Memory B cell (primary cell): ENCODE measurements around the gene ZNF716.
"Not testable (repeated sequence)": the region's sequence is repeated elsewhere in the genome, so short reads cannot be mapped to it uniquely, and the experiment has no call there.

Source experiments
- ATAC-seq: fragments of 150-1000 bp; cut with Tn5 transposase; 2 replicates; pipeline ENCODE4 v1.10.0; 2021; ENCODE audit warnings: low read depth, mild to moderate bottlenecking, moderate library complexity
- DNase-seq, 2 donors: peaks; one replicate each; pipeline ENCODE4 v3.0.0; 2022; ENCODE audit warnings: low spot score in 2 of 2
- H3K27ac Mint-ChIP-seq: one replicate; pipeline ENCODE4 v1.8.0; 2022; ENCODE audit warnings: mild to moderate bottlenecking, moderate library complexity, mixed read lengths
- H3K27me3 Mint-ChIP-seq: one replicate; pipeline ENCODE4 v1.8.0; 2022; ENCODE audit warnings: mixed read lengths
- H3K36me3 Mint-ChIP-seq: one replicate; pipeline ENCODE4 v1.8.0; 2022; ENCODE audit warnings: mild to moderate bottlenecking, mixed read lengths
- H3K4me1 Mint-ChIP-seq: one replicate; pipeline ENCODE4 v1.8.0; 2022; ENCODE audit warnings: mixed read lengths
- H3K4me3 Mint-ChIP-seq: one replicate; pipeline ENCODE4 v1.8.0; 2022; ENCODE audit warnings: mild to moderate bottlenecking, moderate library complexity, mixed read lengths
- H3K9me3 Mint-ChIP-seq: one replicate; pipeline ENCODE4 v1.8.0; 2022; ENCODE audit warnings: mixed read lengths

Gene ZNF716

DNA sequence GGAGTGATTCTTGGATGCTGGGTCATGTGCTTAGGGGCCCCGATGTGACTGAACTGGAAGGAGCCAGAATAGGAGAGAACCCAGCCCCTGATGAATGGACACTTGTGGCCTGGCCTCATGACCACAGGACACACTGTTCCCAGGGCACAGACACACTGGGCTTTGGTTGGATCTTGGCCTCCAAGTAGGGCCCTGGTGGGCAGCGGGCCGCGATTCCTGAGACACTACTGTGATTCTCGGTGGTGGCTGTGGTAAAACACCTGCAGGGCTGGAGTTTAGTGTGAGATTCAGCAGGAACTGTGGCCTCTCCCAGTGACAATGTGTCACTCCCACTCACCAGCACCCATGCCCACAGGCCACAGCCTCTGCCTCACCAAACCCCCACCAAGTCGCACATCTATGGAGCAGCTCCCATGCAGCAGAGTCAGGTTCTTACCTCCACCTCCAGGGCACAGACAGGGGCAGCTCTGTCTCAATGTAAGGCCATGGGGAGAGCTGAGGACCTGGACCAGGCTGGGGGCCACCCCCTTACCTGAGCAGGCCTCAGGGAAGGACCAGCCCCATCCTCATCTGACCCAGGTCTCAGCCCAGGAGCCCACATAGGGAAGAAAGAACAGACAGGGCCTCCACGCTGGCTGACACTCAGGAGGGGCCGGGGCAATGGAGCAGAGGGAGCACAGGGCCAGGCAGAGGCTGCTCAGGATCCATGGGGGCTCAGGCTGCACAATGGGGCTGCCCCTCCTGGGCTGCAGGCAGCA, 33.2 kb upstream of the ZNF716 start:
- no peaks in the 10 kb centered on the region for H3K27me3 Mint-ChIP-seq
- DNase-seq (no peak), ATAC-seq (no peak)
- H3K4me3 Mint-ChIP-seq = no peak overlapping the region
- H3K36me3 Mint-ChIP-seq = no peaks in the 10 kb centered on the region
- no peaks in the 10 kb centered on the region for H3K4me1 Mint-ChIP-seq
- H3K9me3 Mint-ChIP-seq = peaks cover 1% of the 10 kb centered on the region
- H3K27ac Mint-ChIP-seq = no peak overlapping the region

DNA sequence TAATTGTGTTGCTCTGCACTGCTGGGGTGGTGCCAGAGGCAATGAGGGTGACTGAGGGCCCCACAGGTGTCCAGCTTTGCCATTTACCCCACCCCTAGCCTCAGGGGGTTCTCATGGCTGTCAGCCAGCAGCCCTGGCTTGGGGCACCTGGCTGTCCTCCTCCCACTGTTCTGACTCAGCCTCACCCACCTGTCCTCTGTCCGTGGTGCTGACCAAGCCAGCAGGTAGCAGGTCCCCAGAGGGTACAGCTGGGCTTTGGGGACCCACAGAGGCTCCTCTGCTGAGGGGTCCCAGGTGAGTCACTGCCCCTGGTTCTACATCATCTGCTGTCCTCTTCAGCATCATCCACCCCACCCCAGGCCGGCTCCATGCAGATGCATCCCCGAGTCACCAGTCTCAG, 32.2 kb upstream of the ZNF716 start:
- no peaks in the 10 kb centered on the region for H3K4me1 Mint-ChIP-seq
- no peak overlapping the region for H3K4me3 Mint-ChIP-seq
- H3K27me3 Mint-ChIP-seq = no peaks in the 10 kb centered on the region
- no peak overlapping the region for H3K27ac Mint-ChIP-seq
- H3K36me3 Mint-ChIP-seq = no peaks in the 10 kb centered on the region
- DNase-seq (no peak), ATAC-seq (no peak)
- H3K9me3 Mint-ChIP-seq = peaks cover 1% of the 10 kb centered on the region

DNA sequence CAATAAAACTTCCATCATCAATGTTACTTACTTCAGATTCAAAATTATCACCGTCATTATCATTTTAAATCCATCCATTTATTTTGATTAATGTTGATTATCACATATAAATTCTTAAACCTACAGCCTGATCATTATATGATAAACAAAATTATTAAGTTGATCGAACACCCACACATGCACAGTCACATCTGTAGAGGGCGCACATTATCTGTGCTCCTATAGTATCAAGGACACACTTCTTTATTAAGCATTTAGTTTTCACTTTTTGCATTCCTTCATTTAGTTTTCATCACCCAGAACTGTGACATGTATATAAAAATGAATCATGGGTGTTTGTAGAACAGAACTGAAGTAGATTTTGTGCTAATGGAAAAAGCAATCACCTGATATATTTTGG, 26.2 kb upstream of the ZNF716 start:
- no peaks in the 10 kb centered on the region for H3K27me3 Mint-ChIP-seq
- no peaks in the 10 kb centered on the region for H3K4me1 Mint-ChIP-seq
- no peak overlapping the region for H3K4me3 Mint-ChIP-seq
- H3K36me3 Mint-ChIP-seq = no peaks in the 10 kb centered on the region
- no peak overlapping the region for H3K27ac Mint-ChIP-seq
- H3K9me3 Mint-ChIP-seq = peaks cover 3% of the 10 kb centered on the region
- ATAC-seq = no peak
- DNase-seq = no peak

DNA sequence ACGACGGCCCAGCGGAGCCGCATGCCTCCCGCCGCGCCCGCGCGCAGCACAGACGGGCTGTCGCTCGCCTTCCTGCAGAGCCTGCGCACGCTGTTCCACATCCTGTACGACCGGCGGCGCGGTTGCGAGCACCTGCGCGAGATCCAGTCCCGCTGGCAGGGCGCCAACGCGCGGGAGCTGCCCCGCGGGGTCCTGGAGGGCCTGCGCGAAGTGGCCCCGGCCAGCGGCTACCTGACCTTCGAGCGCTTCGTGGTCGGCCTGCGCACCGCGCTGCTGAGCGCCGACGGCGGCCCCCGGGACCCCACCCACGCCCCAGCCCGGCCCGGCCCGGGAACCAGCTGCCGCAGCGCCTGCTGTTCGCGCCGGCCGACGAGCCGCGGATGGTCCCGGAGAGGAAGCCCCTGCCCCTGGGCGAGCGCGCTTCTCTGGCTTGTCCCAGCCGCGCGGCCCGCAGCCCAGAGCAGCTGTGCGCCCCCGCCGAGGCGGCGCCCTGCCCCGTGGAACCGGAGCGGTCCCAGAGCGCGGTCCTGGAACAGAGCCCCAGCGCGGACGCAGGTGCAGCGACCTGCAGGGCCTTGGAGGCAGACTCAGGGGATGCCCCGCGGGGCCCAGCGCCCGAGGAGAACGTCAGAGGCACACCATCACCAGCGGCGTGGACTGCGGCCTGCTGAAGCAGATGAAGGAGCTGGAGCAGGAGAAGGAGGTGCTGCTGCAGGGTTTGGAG, 25.3 kb upstream of the ZNF716 start:
- H3K4me3 Mint-ChIP-seq = no peak overlapping the region
- peaks cover 4% of the 10 kb centered on the region for H3K9me3 Mint-ChIP-seq
- no peaks in the 10 kb centered on the region for H3K4me1 Mint-ChIP-seq

DNA sequence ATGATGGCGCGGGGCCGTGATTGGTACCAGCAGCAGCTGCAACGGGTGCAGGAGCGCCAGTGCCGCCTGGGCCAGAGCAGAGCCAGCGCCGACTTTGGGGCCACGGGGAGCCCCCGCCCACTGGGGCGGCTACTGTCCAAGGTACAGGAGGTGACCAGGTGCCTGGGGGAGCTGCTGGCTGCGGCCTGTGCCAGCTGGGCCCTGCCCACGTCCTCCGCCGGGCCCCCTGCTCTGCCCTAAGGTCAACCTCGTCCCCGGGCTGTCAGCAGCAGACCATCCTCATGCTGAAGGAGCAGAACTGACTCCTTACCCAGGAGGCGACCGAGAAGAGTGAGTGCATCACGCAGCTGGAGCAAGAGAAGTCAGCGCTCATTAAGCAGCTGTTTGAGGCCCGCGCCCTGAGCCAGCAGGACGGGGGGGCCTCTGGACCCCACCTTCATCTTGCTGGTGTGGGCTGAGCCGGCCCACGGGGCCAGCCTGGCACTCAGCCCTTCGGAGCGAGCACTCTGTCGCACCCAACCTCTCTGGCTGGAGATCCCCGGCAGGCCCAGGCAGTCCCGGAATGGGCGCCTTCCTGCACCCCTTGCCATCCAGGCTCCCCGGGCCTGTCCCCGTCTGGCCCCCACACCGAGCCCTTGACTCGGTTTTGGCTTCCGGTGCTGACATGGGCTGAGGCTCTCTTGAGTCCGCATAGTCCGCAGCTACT, 24.6 kb upstream of the ZNF716 start:
- H3K27ac Mint-ChIP-seq = no peak overlapping the region
- H3K4me1 Mint-ChIP-seq = no peaks in the 10 kb centered on the region
- no peak for DNase-seq
- H3K4me3 Mint-ChIP-seq = no peak overlapping the region
- no peak for ATAC-seq
- H3K36me3 Mint-ChIP-seq = no peaks in the 10 kb centered on the region
- peaks cover 4% of the 10 kb centered on the region for H3K9me3 Mint-ChIP-seq
- no peaks in the 10 kb centered on the region for H3K27me3 Mint-ChIP-seq

More for the DNA sequence above, 25.3 kb upstream of the ZNF716 start:
- no peak overlapping the region for H3K27ac Mint-ChIP-seq
- ATAC-seq (no peak), DNase-seq (no peak)
- H3K36me3 Mint-ChIP-seq = no peaks in the 10 kb centered on the region
- no peaks in the 10 kb centered on the region for H3K27me3 Mint-ChIP-seq

DNA sequence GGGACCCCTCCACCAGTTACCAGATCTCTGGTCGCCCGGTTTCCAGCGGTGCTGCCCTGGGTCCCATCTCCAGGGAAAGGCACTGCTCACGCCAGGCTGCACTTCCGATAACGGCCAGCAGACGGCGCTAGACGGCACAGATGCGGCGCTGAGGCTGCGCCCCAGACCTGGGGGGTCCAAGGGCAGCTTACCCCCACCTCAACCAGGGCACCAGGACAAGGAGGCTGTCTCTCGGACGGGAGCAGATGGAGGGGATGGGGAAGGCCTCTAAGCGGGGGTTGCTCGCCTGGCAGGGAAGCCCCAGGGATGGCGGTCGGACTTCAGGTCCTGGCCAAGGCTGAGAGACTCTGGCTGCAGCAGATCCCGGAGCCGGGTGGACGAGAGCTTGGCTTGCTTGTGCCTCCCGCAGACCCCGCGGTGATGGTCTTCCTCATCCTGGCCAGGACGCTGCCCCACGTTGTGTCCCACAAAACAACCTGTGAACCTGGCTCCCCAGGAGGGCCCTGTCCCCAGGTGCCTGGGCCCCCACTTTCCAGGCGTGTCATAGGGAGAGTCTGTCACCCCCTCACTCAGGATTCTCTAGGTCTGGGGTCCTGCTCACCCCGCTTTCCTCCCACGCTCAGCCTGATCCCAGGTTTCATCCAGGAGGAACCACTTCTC, 23.9 kb upstream of the ZNF716 start:
- DNase-seq (no peak), ATAC-seq (no peak)
- no peak overlapping the region for H3K4me3 Mint-ChIP-seq
- peaks cover 4% of the 10 kb centered on the region for H3K9me3 Mint-ChIP-seq
- H3K36me3 Mint-ChIP-seq = no peaks in the 10 kb centered on the region
- H3K4me1 Mint-ChIP-seq = no peaks in the 10 kb centered on the region
- H3K27me3 Mint-ChIP-seq = no peaks in the 10 kb centered on the region
- no peak overlapping the region for H3K27ac Mint-ChIP-seq

DNA sequence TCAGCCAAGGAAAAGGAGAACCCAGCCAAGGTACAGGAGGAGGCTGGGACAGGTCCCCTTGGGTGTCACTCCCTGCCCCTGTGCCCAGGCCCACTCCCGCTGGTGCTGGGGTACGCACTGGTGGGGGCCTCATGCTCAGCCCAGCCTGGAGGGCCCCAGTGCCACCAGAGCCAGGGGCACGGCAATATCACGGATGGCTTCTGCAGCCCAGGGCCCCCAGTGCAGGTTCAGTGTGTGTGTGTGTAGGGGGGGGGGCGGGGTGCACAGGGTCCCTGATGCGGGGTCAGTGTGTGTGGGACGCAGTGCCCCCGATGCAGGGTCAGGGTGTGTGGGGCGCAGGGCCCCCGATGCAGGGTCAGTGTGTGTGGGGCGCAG, 23.4 kb upstream of the ZNF716 start:
- H3K36me3 Mint-ChIP-seq = no peaks in the 10 kb centered on the region
- no peak overlapping the region for H3K4me3 Mint-ChIP-seq
- no peak overlapping the region for H3K27ac Mint-ChIP-seq
- no peak for ATAC-seq
- no peak for DNase-seq
- H3K27me3 Mint-ChIP-seq = no peaks in the 10 kb centered on the region
- H3K9me3 Mint-ChIP-seq = peaks cover 6% of the 10 kb centered on the region
- no peaks in the 10 kb centered on the region for H3K4me1 Mint-ChIP-seq

DNA sequence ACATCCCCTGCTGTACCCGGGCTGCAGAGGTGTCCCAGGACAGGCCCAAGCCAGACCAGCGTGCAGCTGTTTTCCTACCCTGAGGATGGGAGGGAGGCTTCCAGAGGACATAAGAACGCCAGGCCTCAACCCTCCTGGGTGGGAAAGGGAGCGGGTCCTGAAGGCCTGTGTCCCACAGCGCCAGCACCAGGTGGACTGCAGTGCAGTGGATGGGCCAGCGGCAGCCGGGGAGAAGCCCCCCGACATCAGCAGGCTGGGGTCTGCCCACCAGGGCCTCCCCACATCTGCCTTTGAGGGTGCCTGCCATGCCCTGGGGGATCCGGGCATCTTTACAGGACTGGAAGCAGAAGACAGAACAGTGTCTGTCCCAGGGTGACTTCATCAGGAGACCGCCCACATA, 22.8 kb upstream of the ZNF716 start:
- no peaks in the 10 kb centered on the region for H3K27me3 Mint-ChIP-seq
- no peak overlapping the region for H3K27ac Mint-ChIP-seq
- ATAC-seq (no peak), DNase-seq (no peak)
- H3K4me3 Mint-ChIP-seq = no peak overlapping the region
- peaks cover 9% of the 10 kb centered on the region for H3K9me3 Mint-ChIP-seq
- no peaks in the 10 kb centered on the region for H3K36me3 Mint-ChIP-seq
- H3K4me1 Mint-ChIP-seq = no peaks in the 10 kb centered on the region

DNA sequence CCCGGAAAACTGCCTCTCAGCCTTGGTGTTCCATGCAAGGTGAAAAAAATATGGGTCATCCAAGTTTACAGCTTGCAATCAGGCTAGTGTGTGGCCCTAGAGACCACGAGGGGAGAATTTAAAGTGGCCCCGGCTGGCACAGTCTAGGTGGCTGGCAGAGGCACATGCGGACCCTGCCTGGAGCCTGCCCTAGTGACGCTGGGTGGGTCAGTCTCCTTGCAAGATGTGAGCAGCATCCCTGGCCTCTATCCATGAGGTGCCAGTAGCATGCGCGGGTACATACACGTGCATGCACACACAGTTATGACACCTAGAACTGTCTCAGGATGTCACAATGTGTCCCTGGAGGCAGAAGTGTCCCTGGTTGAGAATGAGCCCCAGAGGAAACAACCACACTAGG, 22.4 kb upstream of the ZNF716 start:
- DNase-seq (no peak), ATAC-seq (no peak)
- no peaks in the 10 kb centered on the region for H3K27me3 Mint-ChIP-seq
- H3K9me3 Mint-ChIP-seq = peaks cover 9% of the 10 kb centered on the region
- no peak overlapping the region for H3K4me3 Mint-ChIP-seq
- no peaks in the 10 kb centered on the region for H3K4me1 Mint-ChIP-seq
- H3K27ac Mint-ChIP-seq = no peak overlapping the region
- no peaks in the 10 kb centered on the region for H3K36me3 Mint-ChIP-seq

DNA sequence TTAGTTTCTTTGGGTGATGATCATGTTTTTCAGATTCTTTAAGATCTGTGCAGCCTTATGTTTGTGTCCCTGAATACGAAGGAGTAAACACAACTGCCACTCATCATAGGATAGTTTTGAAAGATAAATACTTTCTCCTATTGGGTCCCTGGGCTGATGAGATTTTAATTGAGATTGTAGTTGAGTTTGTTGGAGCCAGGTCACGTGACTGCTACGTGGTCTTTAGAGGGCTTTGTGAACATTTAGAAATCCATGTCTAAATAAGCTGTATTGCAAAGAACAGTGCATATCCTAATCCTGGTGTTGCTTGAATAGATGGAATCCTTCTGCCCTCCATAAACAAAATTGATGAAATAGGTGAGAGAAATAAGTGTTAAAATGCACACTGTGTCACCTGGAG, 17.4 kb upstream of the ZNF716 start:
- H3K4me1 Mint-ChIP-seq = no peaks in the 10 kb centered on the region
- no peak overlapping the region for H3K4me3 Mint-ChIP-seq
- no peak for DNase-seq
- H3K27me3 Mint-ChIP-seq = no peaks in the 10 kb centered on the region
- no peak overlapping the region for H3K27ac Mint-ChIP-seq
- H3K36me3 Mint-ChIP-seq = no peaks in the 10 kb centered on the region
- ATAC-seq = no peak
- peaks cover 6% of the 10 kb centered on the region for H3K9me3 Mint-ChIP-seq

DNA sequence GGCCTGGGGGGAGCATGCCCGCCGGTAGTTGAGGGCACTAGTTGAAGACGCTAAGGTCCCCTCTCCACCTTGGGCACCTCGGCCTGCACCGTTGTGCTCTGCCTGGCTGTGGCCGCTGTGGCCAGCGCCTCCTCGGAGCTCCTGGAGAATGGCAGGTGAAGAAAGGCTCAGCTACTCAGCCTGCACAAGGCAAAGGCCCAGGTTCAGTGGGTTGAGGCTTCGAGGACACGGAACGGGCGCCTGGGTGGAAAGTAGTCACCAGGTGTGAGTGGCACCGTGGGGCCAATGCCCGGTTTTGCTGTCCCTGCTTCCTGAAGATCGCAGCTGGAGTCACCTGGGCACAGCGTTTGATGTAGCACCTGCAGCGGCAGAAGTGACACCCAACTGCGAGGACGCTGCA, 12.4 kb upstream of the ZNF716 start:
- H3K9me3 Mint-ChIP-seq = peaks cover 2% of the 10 kb centered on the region
- H3K4me1 Mint-ChIP-seq = no peaks in the 10 kb centered on the region
- H3K27ac Mint-ChIP-seq = no peak overlapping the region
- ATAC-seq = no peak
- DNase-seq = no peak
- no peak overlapping the region for H3K4me3 Mint-ChIP-seq
- H3K36me3 Mint-ChIP-seq = no peaks in the 10 kb centered on the region
- no peaks in the 10 kb centered on the region for H3K27me3 Mint-ChIP-seq

DNA sequence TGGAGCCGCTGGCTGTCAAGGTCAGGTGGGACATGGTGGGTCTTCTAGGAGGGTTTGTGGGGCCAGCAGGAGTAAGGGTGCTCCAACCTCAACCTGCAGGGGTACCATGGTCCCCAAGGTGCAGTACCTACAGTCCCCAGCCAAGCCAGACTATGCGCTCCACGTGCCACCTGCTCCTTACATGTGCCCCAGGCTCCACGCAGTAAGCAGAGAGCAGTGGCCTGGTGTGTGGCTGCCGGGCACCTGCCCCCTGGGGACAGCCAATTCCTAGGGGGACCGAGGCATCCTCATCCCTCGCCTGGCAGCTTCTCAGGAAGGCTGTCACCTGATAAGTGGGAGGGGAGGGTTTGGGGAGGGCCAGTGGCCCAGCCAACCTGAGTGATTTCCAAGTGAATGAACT, 11.7 kb upstream of the ZNF716 start:
- ATAC-seq = no peak
- Mint-ChIP-seq H3K4me3 (no peak overlapping the region), H3K36me3 (no peaks in the 10 kb centered on the region), H3K27me3 (no peaks in the 10 kb centered on the region), H3K27ac (no peak overlapping the region), H3K9me3 (peaks cover 2% of the 10 kb centered on the region), H3K4me1 (no peaks in the 10 kb centered on the region)
- no peak for DNase-seq

DNA sequence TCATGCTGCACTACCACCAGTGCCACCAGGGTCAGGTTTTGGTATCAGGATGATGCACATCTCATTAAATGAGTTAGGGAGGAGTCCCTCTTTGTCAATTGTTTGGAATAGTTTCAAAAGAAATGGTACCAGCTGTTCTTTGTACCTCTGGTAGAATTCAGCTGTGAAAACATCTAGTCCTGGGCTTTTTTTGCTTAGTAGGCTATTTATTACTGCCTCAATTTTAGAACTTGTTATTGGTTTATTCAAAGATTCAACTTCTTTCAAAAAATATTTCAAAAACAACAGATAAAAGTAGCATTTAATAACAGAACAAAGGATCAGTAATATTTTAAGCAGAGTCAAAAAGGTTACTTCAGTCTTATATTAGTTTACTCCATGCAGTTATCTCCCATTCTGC, 6.4 kb upstream of the ZNF716 start:
- no peak for ATAC-seq
- H3K27ac Mint-ChIP-seq = no peak overlapping the region
- no peaks in the 10 kb centered on the region for H3K27me3 Mint-ChIP-seq
- no peaks in the 10 kb centered on the region for H3K36me3 Mint-ChIP-seq
- peaks cover 3% of the 10 kb centered on the region for H3K9me3 Mint-ChIP-seq
- no peak for DNase-seq
- no peak overlapping the region for H3K4me3 Mint-ChIP-seq
- no peaks in the 10 kb centered on the region for H3K4me1 Mint-ChIP-seq

DNA sequence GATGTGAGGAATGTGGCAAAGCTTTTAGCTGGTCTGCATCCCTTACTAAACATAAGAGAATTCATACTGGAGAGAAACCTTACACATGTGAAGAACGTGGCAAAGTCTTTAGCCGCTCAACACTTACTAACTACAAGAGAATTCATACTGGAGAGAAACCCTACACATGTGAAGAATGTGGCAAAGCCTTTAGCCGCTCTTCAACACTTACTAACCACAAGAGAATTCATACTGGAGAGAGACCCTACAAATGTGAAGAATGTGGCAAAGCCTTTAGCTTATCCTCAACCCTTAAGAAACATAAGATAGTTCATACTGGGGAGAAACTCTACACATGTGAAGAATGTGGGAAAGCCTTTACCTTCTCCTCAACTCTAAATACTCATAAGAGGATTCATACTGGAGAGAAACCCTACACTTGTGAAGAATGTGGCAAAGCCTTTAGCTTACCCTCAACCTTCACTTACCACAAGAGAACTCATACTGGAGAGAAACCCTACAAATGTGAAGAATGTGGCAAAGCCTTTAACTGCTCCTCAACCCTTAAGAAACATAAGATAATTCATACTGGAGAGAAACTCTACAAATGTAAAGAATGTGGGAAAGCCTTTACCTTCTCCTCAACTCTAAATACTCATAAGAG, 19.3 kb downstream of the ZNF716 start:
- not testable (repeated sequence) for H3K4me3 Mint-ChIP-seq, H3K4me1 Mint-ChIP-seq, H3K27me3 Mint-ChIP-seq, H3K27ac Mint-ChIP-seq, H3K36me3 Mint-ChIP-seq, DNase-seq, ATAC-seq
- H3K9me3 Mint-ChIP-seq = peaks cover 15% of the 10 kb centered on the region
